HepG2 (cell line): ENCODE results near the gene DHX34. TPM values are rescaled to one million over a fixed set of nuclear protein-coding genes. Genes with fewer than 3 reads are reported as not detected.

Experiments
- ATAC-seq: fragments of 200-7000 bp; cut with Tn5 transposase; 3 replicates; pipeline ENCODE4 v1.9.1; 2020; ENCODE audit warnings: mild to moderate bottlenecking, moderate library complexity
- BruUV-seq: library from RNA; stranded (reverse); fragments of 400-500 nt; replicated peaks from 2 replicates; lab custom pipeline; 2021; lab: Mats Ljungman, UMichigan
- CTCF ChIA-PET: fragments of 300-600 bp; formaldehyde crosslinking; extraction: SDS; loops from one replicate; lab custom pipeline; 2021; ENCODE audit warnings: low total read pairs, inconsistent platforms, low intra/inter-chr PET ratio; lab: Yijun Ruan, JAX
- POLR2A ChIA-PET: fragments of 350-600 bp; sonication (Branson Sonifier 250); formaldehyde crosslinking; loops from one replicate; lab custom pipeline; 2020; ENCODE audit warnings: antibody characterized with exemption, inconsistent platforms; lab: Yijun Ruan, JAX
- DNase-seq: peaks from one replicate; pipeline ENCODE4 v3.0.0-alpha.2; 2015; ENCODE audit warnings: low spot score
- FAIRE-seq: peaks from 3 replicates; lab custom pipeline; 2011; peaks lifted over from hg19 to GRCh38; lab: Jason Lieb, UNC
- H2AFZ ChIP-seq: one replicate; pipeline ENCODE4 v1.6.1; 2011; ENCODE audit warnings: low read length, inconsistent platforms
- H3K27ac ChIP-seq: fragments of 300-600 bp; 3 replicates; pipeline ENCODE4 v1.8.0; 2011; ENCODE audit warnings: mixed run types, mild to moderate bottlenecking, mixed read lengths, low read length, inconsistent platforms; ENCODE audit not compliant: insufficient read depth; ENCODE audit errors: extremely low read length
- H3K27me3 ChIP-seq, 2 experiments: fragments of 200-600 bp in 1 of 2; 2 replicates in 1 of 2; 3 replicates in 1 of 2; pipeline versions ENCODE4 v1.6.0 to v1.8.0; 2011; ENCODE audit warnings: low read length in 2 of 2, mild to moderate bottlenecking in 2 of 2, moderate library complexity in 2 of 2, inconsistent platforms in 1 of 2; ENCODE audit not compliant: insufficient read depth in 2 of 2, control insufficient read depth in 1 of 2
- H3K36me3 ChIP-seq, 2 experiments: fragments of 200-600 bp in 1 of 2; replicated peaks in 1 of 2; 2 replicates in 1 of 2; 3 replicates in 1 of 2; pipeline versions ENCODE4 v1.5.1 to v1.8.0; 2011; ENCODE audit warnings: low read length in 2 of 2, inconsistent platforms in 1 of 2; ENCODE audit not compliant: insufficient read depth in 2 of 2, control insufficient read depth in 1 of 2
- H3K4me1 ChIP-seq: 2 replicates; pipeline ENCODE4 v1.5.1; 2012; ENCODE audit warnings: low read length, inconsistent platforms; ENCODE audit not compliant: insufficient read depth
- H3K4me2 ChIP-seq: 2 replicates; pipeline ENCODE4 v1.6.0; 2011; ENCODE audit warnings: low read depth, low read length, inconsistent platforms
- H3K4me3 ChIP-seq, 3 experiments: fragments of 200-600 bp in 1 of 3; sonication (generic), shearing (Covaris generic) in 1 of 3; replicated peaks in 1 of 3; 2 replicates each; pipeline ENCODE4 v1.5.1; 2011 to 2016; ENCODE audit warnings: low read length in 3 of 3, inconsistent platforms in 2 of 3, low read depth in 2 of 3, mild to moderate bottlenecking in 2 of 3, control low read depth in 1 of 3, mixed read lengths in 1 of 3; ENCODE audit not compliant: insufficient read depth in 1 of 3
- H3K79me2 ChIP-seq: one replicate; pipeline ENCODE4 v1.6.1; 2011; ENCODE audit warnings: low read length, inconsistent platforms; ENCODE audit not compliant: insufficient read depth
- H3K9ac ChIP-seq: 2 replicates; pipeline ENCODE4 v1.6.0; 2011; ENCODE audit warnings: mild to moderate bottlenecking, low read depth, low read length, inconsistent platforms; ENCODE audit not compliant: insufficient read depth
- H3K9me3 ChIP-seq: 2 replicates; pipeline ENCODE4 v1.5.1; 2012; ENCODE audit warnings: mild to moderate bottlenecking, low read length
- H4K20me1 ChIP-seq: 2 replicates; pipeline ENCODE4 v1.6.0; 2011; ENCODE audit warnings: inconsistent platforms, mild to moderate bottlenecking, low read length, moderate library complexity; ENCODE audit not compliant: insufficient read depth
- BORCS8-MEF2B ChIP-seq: sonication (generic); formaldehyde crosslinking; IDR thresholded peaks from 2 replicates; pipeline ENCODE4 v1.8.0; 2022; ENCODE audit warnings: mild to moderate bottlenecking, missing genetic modification reagents
- ELF3 ChIP-seq: IDR thresholded peaks from 2 replicates; pipeline ENCODE4 v1.6.1; 2016; ENCODE audit warnings: missing genetic modification reagents, missing compliant biosample characterization
- TBL1XR1 ChIP-seq: fragments of 150-350 bp; IDR thresholded peaks from 2 replicates; pipeline ENCODE4 v1.6.1; 2014; ENCODE audit warnings: borderline replicate concordance, low read length; ENCODE audit not compliant: partially characterized antibody
- TP53 ChIP-seq: sonication (generic); formaldehyde crosslinking; conservative IDR thresholded peaks from 2 replicates; pipeline ENCODE4 v1.4.0; 2020; ENCODE audit warnings: missing genetic modification reagents
- ZIK1 ChIP-seq: sonication (generic); formaldehyde crosslinking; IDR thresholded peaks from 2 replicates; pipeline ENCODE4 v1.5.0; 2020; ENCODE audit warnings: mild to moderate bottlenecking, low read depth, missing genetic modification reagents, borderline replicate concordance
- ZKSCAN8 ChIP-seq: IDR thresholded peaks from 2 replicates; pipeline ENCODE4 v1.6.1; 2016; ENCODE audit warnings: borderline replicate concordance, missing genetic modification reagents, missing compliant biosample characterization
- ZMYM3 ChIP-seq: sonication (generic); formaldehyde crosslinking; IDR thresholded peaks from 2 replicates; pipeline ENCODE4 v1.5.1; 2020; ENCODE audit warnings: mild to moderate bottlenecking, missing genetic modification reagents
- ZNF17 ChIP-seq: sonication (generic); formaldehyde crosslinking; IDR thresholded peaks from 2 replicates; pipeline ENCODE4 v1.5.0; 2020; ENCODE audit warnings: mild to moderate bottlenecking, missing genetic modification reagents
- ZNF558 ChIP-seq: sonication (generic); formaldehyde crosslinking; IDR thresholded peaks from 2 replicates; pipeline ENCODE4 v1.9.0; 2022; ENCODE audit warnings: mild to moderate bottlenecking, missing genetic modification reagents, borderline replicate concordance
- ZNF761 ChIP-seq: sonication (generic); formaldehyde crosslinking; conservative IDR thresholded peaks from 2 replicates; pipeline ENCODE4 v1.4.0; 2020; ENCODE audit warnings: mild to moderate bottlenecking, missing genetic modification reagents
- ZNF790 ChIP-seq: sonication (generic); formaldehyde crosslinking; IDR thresholded peaks from 2 replicates; pipeline ENCODE4 v1.8.0; 2022; ENCODE audit warnings: missing genetic modification reagents, mild to moderate bottlenecking, borderline replicate concordance
- ZNF878 ChIP-seq: sonication (generic); formaldehyde crosslinking; IDR thresholded peaks from 2 replicates; pipeline ENCODE4 v1.8.1; 2023; ENCODE audit warnings: mild to moderate bottlenecking, missing genetic modification reagents, moderate library complexity
- ZSCAN30 ChIP-seq: sonication (generic); formaldehyde crosslinking; IDR thresholded peaks from 2 replicates; pipeline ENCODE4 v1.5.0; 2020; ENCODE audit warnings: mild to moderate bottlenecking, missing genetic modification reagents
- WGBS: methylation state at CpG from one replicate; pipeline ENCODE4 v1.1.6; 2017; ENCODE audit warnings: low lambda C conversion rate; 5-methylcytosine and 5-hydroxymethylcytosine counted together
- in situ Hi-C: cut with HindIII; loops from 2 replicates; pipeline ENCODE4 v1.10.0; 2017; ENCODE audit warnings: low pct_unique_long_range_greater_than_20kb; ENCODE audit not compliant: extremely low pct_ligation_motif_present
- intact Hi-C: fragments of 100-400 bp; cut with micrococcal nuclease; formaldehyde crosslinking; loops from one replicate; pipeline ENCODE4 v1.10.0; 2022; ENCODE audit not compliant: unreplicated experiment
- polyA plus RNA-seq, 8 experiments: library from polyadenylated mRNA; depleted of rRNA in 3 of 8; stranded (reverse) in 7 of 8; unstranded in 1 of 8; fragments of >200 nt; fragmentation: Illumina TruSeq in 4 of 8; extraction: Trizol in 4 of 8; gene quantifications; 2 replicates each; pipeline versions ENCODE4 v1.2.1 to v1.2.3, GENCODE V29; 2011 to 2016; ENCODE audit warnings: low read depth in 4 of 8, missing spikeins in 1 of 8, mixed read lengths in 1 of 8; ENCODE audit not compliant: insufficient read depth in 1 of 8
- total RNA-seq, 5 experiments: library from RNA; depleted of rRNA; stranded (reverse); fragments of >200 nt; fragmentation: Illumina TruSeq; extraction: Trizol; gene quantifications; 2 replicates each; pipeline ENCODE4 v1.2.3, GENCODE V29; 2016; ENCODE audit warnings: low read depth in 1 of 5
- TF ChIP-seq, protein P1 (sequence below): sonication (generic); formaldehyde crosslinking; IDR thresholded peaks from 2 replicates; pipeline ENCODE4 v1.5.1; 2020; ENCODE audit warnings: missing genetic modification reagents, mild to moderate bottlenecking, borderline replicate concordance

Gene DHX34
- total and polyA plus RNA-seq, 2 of the 13 experiments (the other 11 are each of a cell fraction or from before 2014, with no cell fraction given) = 9.2 to 12.0 TPM

- no peaks in the 10 kb centered on the region for H3K9me3 ChIP-seq
- ATAC-seq (no peak), DNase-seq (no peak), FAIRE-seq (no peak)
- ChIA-PET POLR2A (no interaction called here), CTCF (no interaction called here)
- no peak overlapping the region for H3K9ac ChIP-seq
- no peak overlapping the region for H3K27ac ChIP-seq
- H2AFZ ChIP-seq = no peak overlapping the region
- H3K36me3 ChIP-seq = peaks cover 31 to 60% of the 10 kb centered on the region in 2 experiments; a peak in 4 of 5 replicates
- no peak overlapping the region for H3K4me2 ChIP-seq
- H3K27me3 ChIP-seq = no peaks in the 10 kb centered on the region
- WGBS = 97% methylated on average over 8 of the region's 10 CpGs
- in situ Hi-C loops = no loop called here
- H4K20me1 ChIP-seq = no peaks in the 10 kb centered on the region
- H3K79me2 ChIP-seq = no peaks in the 10 kb centered on the region
- no peaks in the 10 kb centered on the region for H3K4me1 ChIP-seq
- TF ChIP-seq TBL1XR1 (no peak), ZNF878 (no peak), TP53 (no peak), ZMYM3 (CRISPR knock-in tag) (no peak)
- TF ChIP-seq, all 625 proteins: peak for 0
- no TSS peak for BruUV-seq
- intact Hi-C loops = no loop called here
- no peak overlapping the region for H3K4me3 ChIP-seq
Observed at GRCh38 chr19:47370045-47370611, 21.0 kb downstream of the DHX34 start.

DNA sequence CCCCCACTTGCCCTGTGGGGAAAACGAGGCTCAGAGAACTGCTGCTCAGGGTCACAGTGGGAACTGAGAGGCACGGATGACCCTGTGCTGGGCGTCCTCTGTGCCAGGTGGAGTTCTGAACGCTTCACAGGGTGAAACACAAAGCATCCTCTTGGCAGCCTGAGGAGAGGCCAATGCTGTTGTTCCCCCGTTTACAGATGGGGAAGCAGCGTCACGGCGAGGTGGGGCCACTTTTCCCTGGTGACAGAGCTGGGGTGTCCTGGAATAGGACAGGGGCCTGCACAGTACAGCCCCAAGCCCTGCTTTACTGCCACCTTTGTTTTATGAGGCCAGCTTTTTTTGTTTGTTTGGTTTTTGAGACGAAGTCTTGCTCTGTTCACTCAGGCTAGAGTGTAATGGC is 22.1 kb downstream of the DHX34 start:
- intact Hi-C loops (no loop called here), in situ Hi-C loops (no loop called here)
- no peaks in the 10 kb centered on the region for H3K27me3 ChIP-seq
- no peak overlapping the region for H2AFZ ChIP-seq
- H3K36me3 ChIP-seq = peaks cover 34 to 63% of the 10 kb centered on the region in 2 experiments; a peak in 4 of 5 replicates
- CTCF ChIA-PET = no interaction called here
- POLR2A ChIA-PET = no interaction called here
- H3K9ac ChIP-seq = no peak overlapping the region
- no peaks in the 10 kb centered on the region for H3K4me1 ChIP-seq
- H3K9me3 ChIP-seq = no peaks in the 10 kb centered on the region
- no peaks in the 10 kb centered on the region for H4K20me1 ChIP-seq
- FAIRE-seq = no peak
- H3K79me2 ChIP-seq = no peaks in the 10 kb centered on the region
- BruUV-seq = no TSS peak
- DNase-seq = no peak
- H3K27ac ChIP-seq = no peak overlapping the region
- WGBS = 99% methylated on average over 9 of the region's 9 CpGs
- H3K4me2 ChIP-seq = no peak overlapping the region
- no peak overlapping the region for H3K4me3 ChIP-seq
- no peak for ATAC-seq
- no peak for TF ChIP-seq ZNF761 (CRISPR knock-in tag)
- no peak for TF ChIP-seq ZKSCAN8 (CRISPR knock-in tag)
- TF ChIP-seq, protein P1, sequence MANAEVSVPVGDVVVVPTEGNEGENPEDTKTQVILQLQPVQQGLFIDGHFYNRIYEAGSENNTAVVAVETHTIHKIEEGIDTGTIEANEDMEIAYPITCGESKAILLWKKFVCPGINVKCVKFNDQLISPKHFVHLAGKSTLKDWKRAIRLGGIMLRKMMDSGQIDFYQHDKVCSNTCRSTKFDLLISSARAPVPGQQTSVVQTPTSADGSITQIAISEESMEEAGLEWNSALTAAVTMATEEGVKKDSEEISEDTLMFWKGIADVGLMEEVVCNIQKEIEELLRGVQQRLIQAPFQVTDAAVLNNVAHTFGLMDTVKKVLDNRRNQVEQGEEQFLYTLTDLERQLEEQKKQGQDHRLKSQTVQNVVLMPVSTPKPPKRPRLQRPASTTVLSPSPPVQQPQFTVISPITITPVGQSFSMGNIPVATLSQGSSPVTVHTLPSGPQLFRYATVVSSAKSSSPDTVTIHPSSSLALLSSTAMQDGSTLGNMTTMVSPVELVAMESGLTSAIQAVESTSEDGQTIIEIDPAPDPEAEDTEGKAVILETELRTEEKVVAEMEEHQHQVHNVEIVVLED (CRISPR knock-in tag) = no peak
- TF ChIP-seq ZNF790 (CRISPR knock-in tag) = no peak
- TF ChIP-seq ZNF558 (CRISPR knock-in tag) = no peak
- TF ChIP-seq ZIK1 = no peak
- no peak for TF ChIP-seq ELF3 (CRISPR knock-in tag)
- no peak for TF ChIP-seq ZNF17 (CRISPR knock-in tag)
- TF ChIP-seq BORCS8-MEF2B (CRISPR knock-in tag) = no peak
- TF ChIP-seq ZSCAN30 = no peak
